ENCODE data around the gene POLR2B. TPM values are rescaled to one million over a fixed set of nuclear protein-coding genes. Genes with fewer than 3 reads are reported as not detected.

POLR2B gene
- total and polyA plus RNA-seq, 9 donors = 31.8 to 79.4 (median 62.3) TPM

DNA sequence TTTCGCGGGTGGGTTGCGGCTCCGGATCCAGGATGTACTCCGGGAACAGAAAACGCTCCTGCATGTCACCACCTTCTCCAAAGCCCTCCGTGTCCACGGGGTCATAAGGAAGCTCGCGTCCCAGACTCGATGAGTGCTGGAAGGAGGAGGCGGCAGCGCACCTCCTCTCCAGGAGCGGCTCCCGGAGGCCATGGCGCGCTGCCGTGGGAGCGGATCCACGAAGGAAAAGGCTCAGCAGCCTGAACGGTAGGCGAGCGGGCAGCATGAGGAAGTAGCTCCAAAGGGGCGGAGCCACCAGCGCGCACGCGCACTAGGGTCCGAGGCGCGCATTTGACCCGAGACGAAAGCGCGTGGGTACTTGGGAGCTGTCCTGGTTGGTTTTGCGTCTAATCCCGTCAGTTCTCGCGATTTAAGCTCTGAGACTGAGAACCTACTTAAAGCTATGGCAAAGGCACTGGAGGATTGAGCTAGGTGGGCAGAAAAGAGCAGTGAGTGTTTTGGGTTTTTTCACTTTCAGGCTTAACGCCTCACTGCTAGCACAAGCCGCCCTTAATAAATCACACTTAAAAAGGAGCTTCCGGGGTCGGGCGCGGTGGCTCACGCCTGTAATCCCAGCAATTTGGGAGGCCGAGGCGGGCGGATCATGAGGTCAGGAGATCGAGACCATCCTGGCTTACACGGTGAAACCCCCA, 1.2 kb upstream of the POLR2B start, which contains the start of gene NOA1:
NOA1 (minus strand) TSS at position 286 of the 692 bp plus-strand sequence; CDS start at position 265, 21 bp downstream.
- intact Hi-C loops (cut with DNase I) = loop anchor here in 1 of 4 donors (5.0 kb wide), 1 partner anchor 70 kb away; the partner anchor contains the start of gene REST
- Histone ChIP-seq H3K4me3 (peak within 1 kb of the TSS; percentile 90), H3K36me3 (no peaks in the 10 kb centered on the region), H3K9me3 (no peaks in the 10 kb centered on the region), H3K4me1 (ENCODE audit: insufficient read depth) (peaks cover 20% of the 10 kb centered on the region), H3K27ac (peak within 1 kb of the TSS; percentile 70 to 88), H3K27me3 (no peaks in the 10 kb centered on the region)
- TF ChIP-seq POLR2A (IDR thresholded peaks at IDR 0.05) (peak; percentile 43), EP300 (IDR thresholded peaks at IDR 0.05) (no peak)
- peak; percentile 96 to 99 (median 98) for DNase-seq
- 0 to 1% (median 1%) methylated on average over 43 to 51 of the region's 51 CpGs for WGBS, 3 donors

DNA sequence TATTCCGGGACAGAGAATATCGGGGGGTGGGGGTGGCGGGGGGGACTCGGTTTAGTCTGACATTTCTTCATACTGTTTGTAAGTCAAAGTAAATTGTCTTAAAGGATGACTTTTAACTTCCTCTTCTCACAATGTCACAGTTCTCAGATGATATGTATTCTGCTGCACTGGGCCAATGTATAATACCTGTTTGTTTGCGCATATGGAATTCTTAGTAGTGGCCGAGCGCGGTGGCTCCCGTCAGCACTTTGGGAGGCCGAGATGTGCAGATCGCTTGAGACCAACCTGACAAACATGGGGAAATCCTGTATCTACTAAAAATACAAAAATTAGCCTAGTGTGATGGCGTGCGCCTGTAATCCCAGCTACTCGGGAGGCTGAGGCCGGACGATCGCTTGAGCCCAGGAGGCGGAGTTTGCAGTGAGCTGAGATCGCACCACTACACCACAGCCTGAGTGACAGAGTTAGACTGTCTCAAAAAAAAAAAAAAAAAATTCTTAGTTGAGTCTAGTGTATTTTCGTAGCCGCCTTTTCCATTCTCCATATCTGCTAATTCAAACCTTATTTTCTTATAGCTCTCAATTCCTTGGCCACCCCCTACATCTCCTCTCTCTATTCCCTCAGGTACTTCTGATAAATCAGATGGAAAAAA, 851 bp downstream of the POLR2B start:
- no peak for DNase-seq
- 10 to 12% (median 11%) methylated on average over 21 of the region's 21 CpGs for WGBS, 3 donors
- no peaks in the 10 kb centered on the region for H3K36me3 ChIP-seq

DNA sequence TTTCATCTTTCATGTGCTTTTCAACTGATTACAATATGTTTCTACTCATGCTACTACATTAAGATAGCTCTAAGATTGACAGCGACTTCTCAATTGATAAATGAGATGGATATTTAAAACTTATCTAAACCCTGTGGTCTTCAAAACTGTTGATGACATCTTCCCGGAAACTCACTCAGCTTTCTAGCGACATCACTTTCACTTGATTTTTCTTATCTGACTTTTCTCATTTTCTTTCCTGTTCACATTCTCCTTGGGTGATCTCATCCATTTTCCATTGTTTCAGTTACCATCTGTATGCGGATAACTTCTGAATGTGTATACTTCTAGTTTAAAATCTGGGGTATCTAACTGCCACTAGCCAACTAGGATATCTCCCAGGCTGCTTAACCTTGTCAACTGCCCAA, 3.1 kb downstream of the POLR2B start:
- 79 to 81% (median 80%) methylated on average over 4 of the region's 4 CpGs for WGBS, 3 donors
- intact Hi-C loops (cut with DNase I) = no loop called here
- no peak for DNase-seq
- Histone ChIP-seq H3K4me1 (ENCODE audit: insufficient read depth) (peaks cover 13% of the 10 kb centered on the region), H3K27me3 (no peaks in the 10 kb centered on the region), H3K27ac (no peak overlapping the region), H3K36me3 (no peaks in the 10 kb centered on the region), H3K9me3 (no peaks in the 10 kb centered on the region), H3K4me3 (no peak overlapping the region)
- TF ChIP-seq EP300 (IDR thresholded peaks at IDR 0.05) = no peak
- TF ChIP-seq, protein P1, sequence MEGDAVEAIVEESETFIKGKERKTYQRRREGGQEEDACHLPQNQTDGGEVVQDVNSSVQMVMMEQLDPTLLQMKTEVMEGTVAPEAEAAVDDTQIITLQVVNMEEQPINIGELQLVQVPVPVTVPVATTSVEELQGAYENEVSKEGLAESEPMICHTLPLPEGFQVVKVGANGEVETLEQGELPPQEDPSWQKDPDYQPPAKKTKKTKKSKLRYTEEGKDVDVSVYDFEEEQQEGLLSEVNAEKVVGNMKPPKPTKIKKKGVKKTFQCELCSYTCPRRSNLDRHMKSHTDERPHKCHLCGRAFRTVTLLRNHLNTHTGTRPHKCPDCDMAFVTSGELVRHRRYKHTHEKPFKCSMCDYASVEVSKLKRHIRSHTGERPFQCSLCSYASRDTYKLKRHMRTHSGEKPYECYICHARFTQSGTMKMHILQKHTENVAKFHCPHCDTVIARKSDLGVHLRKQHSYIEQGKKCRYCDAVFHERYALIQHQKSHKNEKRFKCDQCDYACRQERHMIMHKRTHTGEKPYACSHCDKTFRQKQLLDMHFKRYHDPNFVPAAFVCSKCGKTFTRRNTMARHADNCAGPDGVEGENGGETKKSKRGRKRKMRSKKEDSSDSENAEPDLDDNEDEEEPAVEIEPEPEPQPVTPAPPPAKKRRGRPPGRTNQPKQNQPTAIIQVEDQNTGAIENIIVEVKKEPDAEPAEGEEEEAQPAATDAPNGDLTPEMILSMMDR (IDR thresholded peaks at IDR 0.05) = no peak
- TF ChIP-seq POLR2A (IDR thresholded peaks at IDR 0.05) = no peak

More for the DNA sequence above, 851 bp downstream of the POLR2B start:
- peak overlapping the region; percentile 90 for H3K4me3 ChIP-seq
- H3K9me3 ChIP-seq = no peaks in the 10 kb centered on the region
- no peak overlapping the region for H3K27ac ChIP-seq
- H3K4me1 ChIP-seq (ENCODE audit: insufficient read depth) = peaks cover 20% of the 10 kb centered on the region
- H3K27me3 ChIP-seq = no peaks in the 10 kb centered on the region
- TF ChIP-seq, protein P1 (IDR thresholded peaks at IDR 0.05) = no peak
- TF ChIP-seq POLR2A (IDR thresholded peaks at IDR 0.05) (no peak), EP300 (IDR thresholded peaks at IDR 0.05) (no peak)
- intact Hi-C loops (cut with DNase I) = loop anchor here in 1 of 4 donors (5.0 kb wide), 1 partner anchor 72 kb away; the partner anchor contains the start of gene REST

DNA sequence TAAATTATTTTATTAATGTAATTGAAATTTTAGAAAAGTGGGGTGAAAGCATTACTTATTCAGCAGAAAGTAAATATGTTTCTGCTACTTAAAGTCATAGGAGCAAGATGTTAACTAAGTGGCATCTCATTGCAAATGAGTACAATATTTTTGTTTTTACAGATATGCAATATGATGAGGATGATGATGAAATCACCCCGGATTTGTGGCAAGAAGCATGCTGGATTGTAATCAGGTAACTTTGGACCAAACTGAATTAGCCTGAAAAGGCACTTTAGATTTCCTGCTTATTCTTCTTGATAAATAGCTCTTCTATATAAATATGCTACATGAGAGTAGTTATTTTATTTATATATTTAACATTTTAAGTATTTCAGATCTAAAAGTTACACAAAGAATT, 7.5 kb downstream of the POLR2B start:
- H3K4me1 ChIP-seq (ENCODE audit: insufficient read depth) = peaks cover 3% of the 10 kb centered on the region
- no peaks in the 10 kb centered on the region for H3K9me3 ChIP-seq
- H3K36me3 ChIP-seq = no peaks in the 10 kb centered on the region
- no peak overlapping the region for H3K4me3 ChIP-seq
- TF ChIP-seq, protein P1 (IDR thresholded peaks at IDR 0.05) = no peak
- TF ChIP-seq EP300 (IDR thresholded peaks at IDR 0.05) (no peak), POLR2A (IDR thresholded peaks at IDR 0.05) (no peak)
- no peaks in the 10 kb centered on the region for H3K27me3 ChIP-seq
- no peak overlapping the region for H3K27ac ChIP-seq
- WGBS, 3 donors = 79 to 93% (median 88%) methylated on average over 1 of the region's 1 CpG
- no peak for DNase-seq
- intact Hi-C loops (cut with DNase I) = no loop called here
